ENCODE data around the gene PRDM1. TPM values are rescaled to one million over a fixed set of nuclear protein-coding genes. Genes with fewer than 3 reads are reported as not detected.

PRDM1 gene
- polyA plus RNA-seq, 1 of the 3 experiments (the other 2 are of a cell fraction), result 4.0 TPM

GRCh38 chr6:106100755-106101154 is 14.6 kb downstream of the PRDM1 start (continued):
- no peak for TF ChIP-seq EZH2phosphoT487 (IDR thresholded peaks at IDR 0.05; ENCODE audit: borderline replicate concordance, low read depth)
- no peak for TF ChIP-seq NFIC (IDR thresholded peaks at IDR 0.05; ENCODE audit: borderline replicate concordance)
- TF ChIP-seq USF2 (IDR thresholded peaks at IDR 0.05; ENCODE audit: borderline replicate concordance, low read depth, low read length), result no peak
- TF ChIP-seq RAD21 (IDR thresholded peaks at IDR 0.05; ENCODE audit: low read length), result no peak
- no peak for TF ChIP-seq CTCF (IDR thresholded peaks at IDR 0.05)
- TF ChIP-seq CHD2 (IDR thresholded peaks at IDR 0.05; ENCODE audit: low read length, partially characterized antibody), result no peak
- TF ChIP-seq EP300 (IDR thresholded peaks at IDR 0.05; ENCODE audit: borderline replicate concordance in 1 of 2, low read depth in 1 of 2, low read length in 1 of 2), result no peak

- peaks cover 26 to 31% of the 10 kb centered on the region in 2 experiments for H3K36me3 ChIP-seq (replicated peaks in 1 of 2; ENCODE audit: control insufficient read depth in 1 of 2, insufficient read depth in 2 of 2, low read length in 1 of 2)
- peaks cover 1% of the 10 kb centered on the region for H3F3A ChIP-seq (replicated peaks; ENCODE audit: insufficient read depth)
- no peaks in the 10 kb centered on the region for H3K27me3 ChIP-seq (ENCODE audit: insufficient read depth)
- H3K9ac ChIP-seq, result no peak overlapping the region
- TF ChIP-seq NRF1 (IDR thresholded peaks at IDR 0.05; ENCODE audit: low read depth, low read length), result no peak
- no peak for TF ChIP-seq EZH2phosphoT487 (IDR thresholded peaks at IDR 0.05; ENCODE audit: borderline replicate concordance, low read depth)
- TF ChIP-seq EP300 (IDR thresholded peaks at IDR 0.05; ENCODE audit: borderline replicate concordance in 1 of 2, low read depth in 1 of 2, low read length in 1 of 2), result no peak
- TF ChIP-seq REST (IDR thresholded peaks at IDR 0.05; ENCODE audit: low read depth, low read length), result no peak
- TF ChIP-seq USF1 (IDR thresholded peaks at IDR 0.05; ENCODE audit: borderline replicate concordance, low read depth), result no peak
- no peak for TF ChIP-seq FOXJ3 (CRISPR knock-in tag; IDR thresholded peaks at IDR 0.05)
- no peak for TF ChIP-seq ELF1 (IDR thresholded peaks at IDR 0.05)
- TF ChIP-seq CHD2 (IDR thresholded peaks at IDR 0.05; ENCODE audit: low read length, partially characterized antibody), result no peak
- TF ChIP-seq SIN3A (IDR thresholded peaks at IDR 0.05; ENCODE audit: borderline replicate concordance, low read depth, low read length), result no peak
- TF ChIP-seq FOSL2 (IDR thresholded peaks at IDR 0.05; ENCODE audit: borderline replicate concordance, low read depth), result no peak
- no peaks in the 10 kb centered on the region for H4K20me1 ChIP-seq (ENCODE audit: insufficient read depth)
- no peak overlapping the region for H3K4me3 ChIP-seq (ENCODE audit: low read depth in 2 of 2, low read length in 1 of 2)
- POLR2A ChIA-PET, result no interaction called here
- DNase-seq, result no peak
- no peak overlapping the region for H2AFZ ChIP-seq (ENCODE audit: low read depth)
- no peak overlapping the region for H3K27ac ChIP-seq (ENCODE audit: low read depth in 2 of 2, low read length in 1 of 2)
- H3K79me2 ChIP-seq (ENCODE audit: insufficient read depth), result no peaks in the 10 kb centered on the region
- no peak overlapping the region for H3K4me2 ChIP-seq
- peaks cover 0 to 3% of the 10 kb centered on the region in 2 experiments; a peak in 2 of 4 replicates for H3K4me1 ChIP-seq (ENCODE audit: control insufficient read depth in 1 of 2, insufficient read depth in 2 of 2, low read depth in 1 of 2, low read length in 1 of 2)
- CTCF ChIA-PET, result interaction anchor here (1.1 kb wide), 1 partner anchor 109 kb away, joined by 3 read pairs; no protein-coding TSS in a partner anchor
- WGBS (ENCODE audit: low lambda C conversion rate), result 94% methylated on average over 3 of the region's 3 CpGs
- no peaks in the 10 kb centered on the region for H3K9me2 ChIP-seq
- H3K9me3 ChIP-seq, result no peaks in the 10 kb centered on the region
These were observed 15.3 kb downstream of the PRDM1 start for GRCh38 chr6:106101466-106101865.

All from SK-N-SH (cell line).